NCI-H1105 treated with DMSO at 0.1 percent for 48 hours (cell line): ENCODE measurements around the gene SUPT3H.
"Not testable (repeated sequence)": the region's sequence is repeated elsewhere in the genome, so short reads cannot be mapped to it uniquely, and the experiment has no call there.

ENCODE experiments used
- DNase-seq: peaks from one replicate; lab custom pipeline; 2025; lab: John Stamatoyannopoulos, UW

SUPT3H gene

GRCh38 chr6:44892579-44892978, 485.2 kb downstream of the SUPT3H start:
- DNase-seq: no peak

GRCh38 chr6:44879071-44879470, 498.7 kb downstream of the SUPT3H start:
- not testable (repeated sequence) for DNase-seq

- not testable (repeated sequence) for DNase-seq
Measured at GRCh38 chr6:44876638-44877037, 501.1 kb downstream of the SUPT3H start.

- no peak for DNase-seq
Measured at GRCh38 chr6:44869321-44869897, 508.3 kb downstream of the SUPT3H start.

GRCh38 chr6:44868910-44869309, 508.8 kb downstream of the SUPT3H start:
- no peak for DNase-seq

- no peak for DNase-seq
Measured at GRCh38 chr6:44868335-44868668, 509.4 kb downstream of the SUPT3H start.

- no peak for DNase-seq
Measured at GRCh38 chr6:44867571-44868334, 510.0 kb downstream of the SUPT3H start.

- not testable (repeated sequence) for DNase-seq
Measured at GRCh38 chr6:44865184-44865583, 512.5 kb downstream of the SUPT3H start.

GRCh38 chr6:44859901-44860410, 517.8 kb downstream of the SUPT3H start:
- no peak for DNase-seq

- no peak for DNase-seq
Measured at GRCh38 chr6:44858998-44859397, 518.7 kb downstream of the SUPT3H start.

GRCh38 chr6:44856479-44856878, 521.3 kb downstream of the SUPT3H start:
- DNase-seq: no peak

- peak; percentile 49 for DNase-seq
Measured at GRCh38 chr6:44855562-44856411, 521.9 kb downstream of the SUPT3H start.

- no peak for DNase-seq
Measured at GRCh38 chr6:44854712-44855443, 522.9 kb downstream of the SUPT3H start.

- DNase-seq: no peak
Measured at GRCh38 chr6:44851176-44851575, 526.6 kb downstream of the SUPT3H start.

- no peak for DNase-seq
Measured at GRCh38 chr6:44850312-44850711, 527.4 kb downstream of the SUPT3H start.

- DNase-seq: no peak
Measured at GRCh38 chr6:44849806-44850205, 527.9 kb downstream of the SUPT3H start.

GRCh38 chr6:44843734-44844133, 534.0 kb downstream of the SUPT3H start:
- DNase-seq: no peak

- no peak for DNase-seq
Measured at GRCh38 chr6:44842616-44843015, 535.1 kb downstream of the SUPT3H start.

- no peak for DNase-seq
Measured at GRCh38 chr6:44841829-44842228, 535.9 kb downstream of the SUPT3H start.

- no peak for DNase-seq
Measured at GRCh38 chr6:44837741-44838140, 540.0 kb downstream of the SUPT3H start.

- no peak for DNase-seq
Measured at GRCh38 chr6:44837255-44837654, 540.5 kb downstream of the SUPT3H start.

GRCh38 chr6:44833248-44833647, 544.5 kb downstream of the SUPT3H start:
- no peak for DNase-seq
